ENCODE results near the gene HBG1.

DNA sequence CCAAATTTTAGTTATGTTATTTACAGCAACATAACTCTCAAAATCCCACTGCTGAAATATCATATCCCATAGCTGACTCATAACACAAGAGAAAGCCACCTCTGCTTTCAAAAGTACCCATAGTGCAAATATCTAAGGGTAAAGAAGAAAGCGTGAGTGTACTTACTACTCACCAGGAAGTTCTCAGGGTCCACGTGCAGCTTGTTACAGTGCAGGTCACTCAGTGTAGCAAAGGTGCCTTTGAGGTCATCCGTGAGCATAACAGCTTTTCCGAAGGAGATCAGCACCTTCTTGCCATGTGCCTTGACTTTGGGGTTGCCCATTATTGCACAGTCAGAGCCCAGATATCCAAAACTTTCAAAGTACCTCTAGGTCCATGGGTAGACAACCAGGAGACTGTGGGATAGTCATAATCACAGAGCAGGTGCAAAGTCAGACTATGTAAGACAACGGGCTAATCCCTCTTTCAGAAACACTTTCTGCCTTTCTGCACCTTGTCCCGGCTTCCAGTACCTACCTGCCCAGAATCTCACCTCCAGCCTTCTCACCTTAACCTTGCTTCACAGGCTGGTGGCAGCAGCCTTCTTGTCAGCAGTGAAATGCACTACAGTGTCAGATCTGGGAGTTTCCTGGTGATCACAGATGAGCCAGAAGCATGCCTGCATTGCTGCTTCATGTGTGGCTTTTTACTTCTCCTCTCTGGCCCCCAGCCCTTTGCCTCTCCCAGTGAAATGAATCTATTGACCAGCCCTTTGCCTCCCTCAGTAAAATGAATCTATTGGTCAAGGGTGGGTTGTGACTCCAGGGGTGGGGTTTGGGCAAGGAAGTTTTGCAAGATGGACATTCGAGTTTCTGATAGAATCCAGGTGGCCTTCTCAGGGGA is 6.5 kb downstream of the HBG1 start:
- TF ChIP-seq EZH2 (IDR thresholded peaks at IDR 0.05; ENCODE audit: low read length), result no peak
- TF ChIP-seq, protein P1, sequence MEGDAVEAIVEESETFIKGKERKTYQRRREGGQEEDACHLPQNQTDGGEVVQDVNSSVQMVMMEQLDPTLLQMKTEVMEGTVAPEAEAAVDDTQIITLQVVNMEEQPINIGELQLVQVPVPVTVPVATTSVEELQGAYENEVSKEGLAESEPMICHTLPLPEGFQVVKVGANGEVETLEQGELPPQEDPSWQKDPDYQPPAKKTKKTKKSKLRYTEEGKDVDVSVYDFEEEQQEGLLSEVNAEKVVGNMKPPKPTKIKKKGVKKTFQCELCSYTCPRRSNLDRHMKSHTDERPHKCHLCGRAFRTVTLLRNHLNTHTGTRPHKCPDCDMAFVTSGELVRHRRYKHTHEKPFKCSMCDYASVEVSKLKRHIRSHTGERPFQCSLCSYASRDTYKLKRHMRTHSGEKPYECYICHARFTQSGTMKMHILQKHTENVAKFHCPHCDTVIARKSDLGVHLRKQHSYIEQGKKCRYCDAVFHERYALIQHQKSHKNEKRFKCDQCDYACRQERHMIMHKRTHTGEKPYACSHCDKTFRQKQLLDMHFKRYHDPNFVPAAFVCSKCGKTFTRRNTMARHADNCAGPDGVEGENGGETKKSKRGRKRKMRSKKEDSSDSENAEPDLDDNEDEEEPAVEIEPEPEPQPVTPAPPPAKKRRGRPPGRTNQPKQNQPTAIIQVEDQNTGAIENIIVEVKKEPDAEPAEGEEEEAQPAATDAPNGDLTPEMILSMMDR (optimal IDR thresholded peaks at IDR 0.05 in 1 of 3, IDR thresholded peaks at IDR 0.05 in 1 of 3, conservative IDR thresholded peaks at IDR 0.05 in 1 of 3; ENCODE audit: extremely low read depth in 1 of 3, insufficient read depth in 2 of 3, low read length in 3 of 3), result no peak
